Neural cell (in vitro differentiated cells): Measurements from ENCODE around the gene NBPF11. TPM values are rescaled to one million over a fixed set of nuclear protein-coding genes. Genes with fewer than 3 reads are reported as not detected.

ENCODE experiments used
- H2AFZ ChIP-seq: fragments of 200-600, 300-800 bp; sonication (generic), shearing (Covaris generic); 2 replicates; pipeline ENCODE4 v1.6.0; 2014; ENCODE audit warnings: low read depth, mild to moderate bottlenecking, antibody characterized with exemption, low read length, moderate library complexity
- H3F3A ChIP-seq: fragments of 200-600 bp; shearing (Covaris generic); 2 replicates; pipeline ENCODE4 v1.6.1; 2016; ENCODE audit warnings: mild to moderate bottlenecking, moderate library complexity, mixed read lengths, antibody characterized with exemption, low read length; ENCODE audit not compliant: insufficient read depth, poor library complexity, severe bottlenecking
- H3K27ac ChIP-seq: fragments of 200-600, 300-800 bp; sonication (generic), shearing (Covaris generic); 2 replicates; pipeline ENCODE4 v1.5.1; 2014; ENCODE audit warnings: mild to moderate bottlenecking, low read length, moderate library complexity
- H3K27me3 ChIP-seq: fragments of 300-800, 200-600 bp; sonication (generic), shearing (Covaris generic); 2 replicates; pipeline ENCODE4 v1.6.0; 2014; ENCODE audit warnings: mild to moderate bottlenecking, low read depth, low read length, moderate library complexity; ENCODE audit not compliant: insufficient read depth
- H3K36me3 ChIP-seq: fragments of 300-800, 200-600 bp; sonication (generic), shearing (Covaris generic); 2 replicates; pipeline ENCODE4 v1.5.1; 2014; ENCODE audit warnings: mild to moderate bottlenecking, antibody characterized with exemption, low read length, moderate library complexity; ENCODE audit not compliant: insufficient read depth
- H3K4me2 ChIP-seq: fragments of 300-800, 200-600 bp; sonication (generic), shearing (Covaris generic); 2 replicates; pipeline ENCODE4 v1.6.0; 2014; ENCODE audit warnings: mild to moderate bottlenecking, low read length
- H3K4me3 ChIP-seq: fragments of 300-800, 200-600 bp; sonication (generic), shearing (Covaris generic); 2 replicates; pipeline ENCODE4 v1.5.1; 2014; ENCODE audit warnings: mild to moderate bottlenecking, low read length, moderate library complexity
- H3K79me2 ChIP-seq: fragments of 200-600 bp; shearing (Covaris generic); replicated peaks from 2 replicates; pipeline ENCODE4 v1.6.0; 2014; ENCODE audit warnings: mild to moderate bottlenecking, low read length, moderate library complexity; ENCODE audit not compliant: insufficient read depth
- H3K9ac ChIP-seq: fragments of 300-800, 200-600 bp; sonication (generic), shearing (Covaris generic); 2 replicates; pipeline ENCODE4 v1.6.1; 2016; ENCODE audit warnings: mild to moderate bottlenecking, low read length, mixed read lengths
- H3K9me2 ChIP-seq: fragments of 200-600 bp; shearing (Covaris generic); 2 replicates; pipeline ENCODE4 v1.6.1; 2016; ENCODE audit warnings: mild to moderate bottlenecking, low read length, mixed read lengths; ENCODE audit not compliant: insufficient read depth
- H3K9me3 ChIP-seq: fragments of 200-600, 300-800 bp; sonication (generic), shearing (Covaris generic); 2 replicates; pipeline ENCODE4 v1.6.1; 2016; ENCODE audit warnings: mild to moderate bottlenecking, mixed run types, low read length, moderate library complexity, mixed read lengths
- H4K20me1 ChIP-seq: fragments of 200-600 bp; shearing (Covaris generic); 2 replicates; pipeline ENCODE4 v1.6.1; 2016; ENCODE audit warnings: mild to moderate bottlenecking, mixed run types; ENCODE audit not compliant: insufficient read depth
- EP300 ChIP-seq: fragments of 450-650 bp; conservative IDR thresholded peaks from 2 replicates; pipeline ENCODE4 v1.6.1; 2014; ENCODE audit warnings: antibody characterized with exemption, mild to moderate bottlenecking, moderate library complexity; ENCODE audit not compliant: poor library complexity, severe bottlenecking
- EZH2 ChIP-seq: fragments of 200-600, 300-800 bp; shearing (Covaris generic), sonication (generic); IDR thresholded peaks from 2 replicates; pipeline ENCODE4 v1.6.1; 2014; ENCODE audit warnings: antibody characterized with exemption, low read length, borderline replicate concordance, mild to moderate bottlenecking; ENCODE audit not compliant: insufficient read depth, poor library complexity, severe bottlenecking
- MXI1 ChIP-seq: fragments of 450-650 bp; conservative IDR thresholded peaks from 2 replicates; pipeline ENCODE4 v1.6.1; 2014; ENCODE audit warnings: antibody characterized with exemption, mild to moderate bottlenecking; ENCODE audit not compliant: poor library complexity, severe bottlenecking
- POLR2AphosphoS5 ChIP-seq: IDR thresholded peaks from 2 replicates; pipeline ENCODE4 v1.6.1; 2012
- RAD21 ChIP-seq: fragments of 450-650 bp; conservative IDR thresholded peaks from 2 replicates; pipeline ENCODE4 v1.6.1; 2014; ENCODE audit warnings: antibody characterized with exemption, mild to moderate bottlenecking, moderate library complexity
- SMC3 ChIP-seq: fragments of 450-650 bp; conservative IDR thresholded peaks from 2 replicates; pipeline ENCODE4 v1.6.1; 2014; ENCODE audit warnings: antibody characterized with exemption, mild to moderate bottlenecking, moderate library complexity; ENCODE audit not compliant: poor library complexity
- TAF1 ChIP-seq: IDR thresholded peaks from 2 replicates; pipeline ENCODE4 v1.6.1; 2012; ENCODE audit warnings: low read depth
- polyA plus RNA-seq: library from polyadenylated mRNA; depleted of rRNA; stranded (reverse); fragments of >200 nt; gene quantifications from 2 replicates; pipeline ENCODE4 v1.2.3, GENCODE V29; 2014
- TF ChIP-seq, protein P1 (sequence below): fragments of 450-650 bp; IDR thresholded peaks from 2 replicates; pipeline ENCODE4 v1.5.1; 2014; ENCODE audit warnings: antibody characterized with exemption, mild to moderate bottlenecking, moderate library complexity; ENCODE audit not compliant: poor library complexity, severe bottlenecking
- TF ChIP-seq, protein P2 (sequence below): IDR thresholded peaks from 2 replicates; pipeline ENCODE4 v1.6.1; 2012; ENCODE audit warnings: borderline replicate concordance

Gene NBPF11
- polyA plus RNA-seq, 1 donor from 2014 or later: 21.8 TPM

DNA sequence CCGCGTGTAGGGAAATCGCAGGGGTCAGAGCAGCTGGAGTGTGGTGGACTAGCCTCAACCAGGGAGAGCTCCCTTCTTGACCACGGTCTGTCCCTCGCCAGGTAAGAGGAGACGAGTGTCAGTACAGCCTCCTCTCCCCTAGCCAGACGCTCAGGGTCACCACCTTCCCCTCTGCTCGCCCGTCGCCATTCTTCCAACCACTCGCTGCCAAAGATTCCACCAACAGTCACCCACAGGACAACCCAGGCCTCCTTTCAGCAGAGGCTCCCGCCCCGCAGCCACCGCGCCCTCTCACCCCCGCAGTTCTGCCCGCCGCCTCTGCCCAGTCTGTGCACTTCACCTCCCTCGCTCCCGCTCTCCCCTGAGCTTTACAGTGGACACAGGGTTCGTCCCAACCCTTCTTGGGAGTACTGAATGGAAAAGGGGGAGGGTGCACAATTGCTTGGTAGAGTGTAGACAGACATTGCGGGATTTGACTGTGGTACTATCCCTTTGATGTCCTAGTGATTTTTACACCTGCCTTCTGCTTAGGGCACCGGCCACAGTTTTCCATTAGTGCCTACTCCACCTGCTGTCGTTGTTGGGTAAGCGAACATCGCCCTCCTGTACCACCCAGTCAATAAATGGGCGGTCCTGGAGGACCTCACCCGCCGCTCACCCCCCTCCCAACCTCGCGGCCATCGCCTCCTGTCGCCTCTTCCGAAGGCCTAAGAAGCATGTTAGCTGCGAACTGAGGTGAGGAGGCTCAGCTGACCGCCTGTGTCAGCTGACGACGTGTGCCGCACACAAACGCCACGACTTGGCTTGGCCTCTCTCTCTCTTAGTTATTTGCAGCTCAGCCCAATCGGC is 9.2 kb upstream of the NBPF11 start:
- Histone ChIP-seq H2AFZ (no peak overlapping the region), H3K9ac (no peak overlapping the region), H3K4me3 (no peak overlapping the region), H3K27ac (no peak overlapping the region), H3K9me2 (no peaks in the 10 kb centered on the region), H3K27me3 (no peaks in the 10 kb centered on the region), H3F3A (no peaks in the 10 kb centered on the region), H3K36me3 (no peaks in the 10 kb centered on the region), H3K4me2 (no peak overlapping the region), H3K9me3 (no peaks in the 10 kb centered on the region), H3K79me2 (no peaks in the 10 kb centered on the region), H4K20me1 (no peaks in the 10 kb centered on the region)
- TF ChIP-seq RAD21: no peak
- no peak for TF ChIP-seq SMC3
- TF ChIP-seq, protein P1, sequence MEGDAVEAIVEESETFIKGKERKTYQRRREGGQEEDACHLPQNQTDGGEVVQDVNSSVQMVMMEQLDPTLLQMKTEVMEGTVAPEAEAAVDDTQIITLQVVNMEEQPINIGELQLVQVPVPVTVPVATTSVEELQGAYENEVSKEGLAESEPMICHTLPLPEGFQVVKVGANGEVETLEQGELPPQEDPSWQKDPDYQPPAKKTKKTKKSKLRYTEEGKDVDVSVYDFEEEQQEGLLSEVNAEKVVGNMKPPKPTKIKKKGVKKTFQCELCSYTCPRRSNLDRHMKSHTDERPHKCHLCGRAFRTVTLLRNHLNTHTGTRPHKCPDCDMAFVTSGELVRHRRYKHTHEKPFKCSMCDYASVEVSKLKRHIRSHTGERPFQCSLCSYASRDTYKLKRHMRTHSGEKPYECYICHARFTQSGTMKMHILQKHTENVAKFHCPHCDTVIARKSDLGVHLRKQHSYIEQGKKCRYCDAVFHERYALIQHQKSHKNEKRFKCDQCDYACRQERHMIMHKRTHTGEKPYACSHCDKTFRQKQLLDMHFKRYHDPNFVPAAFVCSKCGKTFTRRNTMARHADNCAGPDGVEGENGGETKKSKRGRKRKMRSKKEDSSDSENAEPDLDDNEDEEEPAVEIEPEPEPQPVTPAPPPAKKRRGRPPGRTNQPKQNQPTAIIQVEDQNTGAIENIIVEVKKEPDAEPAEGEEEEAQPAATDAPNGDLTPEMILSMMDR: no peak
- no peak for TF ChIP-seq MXI1
- no peak for TF ChIP-seq EP300
- TF ChIP-seq EZH2: no peak
- TF ChIP-seq POLR2AphosphoS5: no peak
- no peak for TF ChIP-seq TAF1
- TF ChIP-seq, protein P2, sequence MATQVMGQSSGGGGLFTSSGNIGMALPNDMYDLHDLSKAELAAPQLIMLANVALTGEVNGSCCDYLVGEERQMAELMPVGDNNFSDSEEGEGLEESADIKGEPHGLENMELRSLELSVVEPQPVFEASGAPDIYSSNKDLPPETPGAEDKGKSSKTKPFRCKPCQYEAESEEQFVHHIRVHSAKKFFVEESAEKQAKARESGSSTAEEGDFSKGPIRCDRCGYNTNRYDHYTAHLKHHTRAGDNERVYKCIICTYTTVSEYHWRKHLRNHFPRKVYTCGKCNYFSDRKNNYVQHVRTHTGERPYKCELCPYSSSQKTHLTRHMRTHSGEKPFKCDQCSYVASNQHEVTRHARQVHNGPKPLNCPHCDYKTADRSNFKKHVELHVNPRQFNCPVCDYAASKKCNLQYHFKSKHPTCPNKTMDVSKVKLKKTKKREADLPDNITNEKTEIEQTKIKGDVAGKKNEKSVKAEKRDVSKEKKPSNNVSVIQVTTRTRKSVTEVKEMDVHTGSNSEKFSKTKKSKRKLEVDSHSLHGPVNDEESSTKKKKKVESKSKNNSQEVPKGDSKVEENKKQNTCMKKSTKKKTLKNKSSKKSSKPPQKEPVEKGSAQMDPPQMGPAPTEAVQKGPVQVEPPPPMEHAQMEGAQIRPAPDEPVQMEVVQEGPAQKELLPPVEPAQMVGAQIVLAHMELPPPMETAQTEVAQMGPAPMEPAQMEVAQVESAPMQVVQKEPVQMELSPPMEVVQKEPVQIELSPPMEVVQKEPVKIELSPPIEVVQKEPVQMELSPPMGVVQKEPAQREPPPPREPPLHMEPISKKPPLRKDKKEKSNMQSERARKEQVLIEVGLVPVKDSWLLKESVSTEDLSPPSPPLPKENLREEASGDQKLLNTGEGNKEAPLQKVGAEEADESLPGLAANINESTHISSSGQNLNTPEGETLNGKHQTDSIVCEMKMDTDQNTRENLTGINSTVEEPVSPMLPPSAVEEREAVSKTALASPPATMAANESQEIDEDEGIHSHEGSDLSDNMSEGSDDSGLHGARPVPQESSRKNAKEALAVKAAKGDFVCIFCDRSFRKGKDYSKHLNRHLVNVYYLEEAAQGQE: no peak

DNA sequence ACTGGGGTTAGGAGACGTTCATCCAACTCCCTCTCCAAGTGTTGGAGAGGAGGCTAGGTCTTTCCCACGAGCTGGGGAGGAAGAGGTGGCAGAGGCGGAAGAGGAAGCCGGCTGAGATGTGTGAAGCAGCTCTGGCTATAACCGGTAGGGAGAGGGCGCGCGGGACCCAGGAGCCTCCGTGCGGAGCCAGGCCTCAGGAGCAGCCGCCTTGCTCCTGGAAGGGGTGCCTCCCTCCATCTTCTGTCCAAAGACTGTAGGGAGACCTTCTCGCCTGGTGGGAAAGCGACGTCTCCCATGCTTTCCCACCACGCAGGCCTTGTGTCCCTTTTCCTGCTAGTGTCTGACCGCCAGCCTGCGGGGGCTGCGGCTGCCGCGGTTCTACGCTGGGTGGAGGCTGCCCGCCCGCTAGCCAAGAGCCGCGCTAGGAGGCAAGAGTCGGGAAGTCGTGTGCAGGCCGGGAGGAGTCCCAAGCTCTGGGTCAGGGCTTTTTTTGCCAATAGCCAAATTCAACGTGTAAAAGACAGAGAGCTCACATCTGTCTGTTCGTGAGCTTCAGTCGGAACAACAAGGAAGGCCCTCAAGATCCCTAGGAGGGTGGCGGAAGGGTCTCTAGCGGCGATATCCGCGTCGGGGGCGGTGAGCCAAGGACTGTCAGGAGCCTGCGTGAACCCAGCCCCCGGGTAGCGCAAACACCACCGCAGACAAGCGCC is 8.4 kb upstream of the NBPF11 start:
- Histone ChIP-seq H3K9me2 (no peaks in the 10 kb centered on the region), H2AFZ (no peak overlapping the region), H3K4me2 (no peak overlapping the region), H3K27ac (no peak overlapping the region), H4K20me1 (no peaks in the 10 kb centered on the region), H3F3A (no peaks in the 10 kb centered on the region), H3K27me3 (no peaks in the 10 kb centered on the region), H3K9ac (no peak overlapping the region), H3K36me3 (no peaks in the 10 kb centered on the region), H3K9me3 (no peaks in the 10 kb centered on the region), H3K79me2 (no peaks in the 10 kb centered on the region), H3K4me3 (no peak overlapping the region)
- no peak for TF ChIP-seq TAF1
- no peak for TF ChIP-seq POLR2AphosphoS5
- TF ChIP-seq, protein P1: no peak
- no peak for TF ChIP-seq EZH2
- no peak for TF ChIP-seq RAD21
- no peak for TF ChIP-seq SMC3
